CD4-positive, CD25-positive, alpha-beta regulatory T cell (primary cell): ENCODE data around the gene SH2D2A. TPM values are rescaled to one million over a fixed set of nuclear protein-coding genes. Genes with fewer than 3 reads are reported as not detected.

Source experiments
- ATAC-seq, 2 donors: fragments of 150-1000 bp; cut with Tn5 transposase; one replicate each; pipeline ENCODE4 v1.10.0; 2021; ENCODE audit warnings: low read depth in 2 of 2, moderate number of reproducible peaks in 2 of 2, moderate library complexity in 1 of 2
- DNase-seq, 3 donors: peaks; one replicate each; pipeline versions ENCODE4 v3.0.0 to v3.0.0-alpha.2; 2012 to 2022; ENCODE audit warnings: mixed read lengths in 1 of 3
- H3K27ac ChIP-seq: one replicate; pipeline ENCODE4 v1.7.0; 2013; ENCODE audit warnings: mild to moderate bottlenecking, low read length; ENCODE audit not compliant: insufficient read depth, poor library complexity, severe bottlenecking
- H3K27me3 ChIP-seq: one replicate; pipeline ENCODE4 v1.7.0; 2013; ENCODE audit warnings: low read length; ENCODE audit not compliant: control insufficient read depth, insufficient read depth
- H3K36me3 ChIP-seq: one replicate; pipeline ENCODE4 v1.7.0; 2013; ENCODE audit warnings: mild to moderate bottlenecking, low read length, moderate library complexity; ENCODE audit not compliant: control insufficient read depth, insufficient read depth
- H3K4me1 ChIP-seq: 2 replicates; pipeline ENCODE4 v1.7.0; 2013; ENCODE audit warnings: mild to moderate bottlenecking, low read length; ENCODE audit not compliant: insufficient read depth, control insufficient read depth, poor library complexity, severe bottlenecking
- H3K4me3 ChIP-seq: one replicate; pipeline ENCODE4 v1.7.0; 2013; ENCODE audit warnings: low read depth, mild to moderate bottlenecking, low read length, moderate library complexity
- H3K9me3 ChIP-seq, 2 experiments: 1 replicate in 1 of 2; 2 replicates in 1 of 2; pipeline ENCODE4 v1.7.0; 2013; ENCODE audit warnings: low read length in 2 of 2, mild to moderate bottlenecking in 1 of 2, moderate library complexity in 1 of 2; ENCODE audit not compliant: control insufficient read depth in 2 of 2
- H3K27ac Mint-ChIP-seq, 3 donors: one replicate each; pipeline ENCODE4 v1.8.0; 2020 to 2022; ENCODE audit warnings: mild to moderate bottlenecking in 3 of 3, mixed read lengths in 3 of 3, moderate library complexity in 2 of 3
- H3K27me3 Mint-ChIP-seq: one replicate; pipeline ENCODE4 v1.8.0; 2022; ENCODE audit warnings: mild to moderate bottlenecking, mixed read lengths
- H3K36me3 Mint-ChIP-seq: one replicate; pipeline ENCODE4 v1.8.0; 2020; ENCODE audit warnings: mixed read lengths
- H3K4me1 Mint-ChIP-seq, 4 donors: one replicate each; pipeline ENCODE4 v1.8.0; 2020 to 2022; ENCODE audit warnings: mixed read lengths in 4 of 4, mild to moderate bottlenecking in 1 of 4
- H3K4me3 Mint-ChIP-seq, 4 donors: one replicate each; pipeline ENCODE4 v1.8.0; 2020 to 2022; ENCODE audit warnings: mild to moderate bottlenecking in 4 of 4, mixed read lengths in 4 of 4, moderate library complexity in 3 of 4
- H3K9me3 Mint-ChIP-seq, 7 donors: one replicate each; pipeline ENCODE4 v1.8.0; 2020 to 2022; ENCODE audit warnings: mixed read lengths in 7 of 7, mild to moderate bottlenecking in 3 of 7, moderate library complexity in 2 of 7
- polyA plus RNA-seq, 4 donors: library from polyadenylated mRNA; unstranded; fragments of 300-500 nt; fragmentation: Illumina TruSeq; gene quantifications; one replicate each; pipeline ENCODE4 v1.2.3, GENCODE V29; 2021
- total RNA-seq: library from RNA; stranded (reverse); gene quantifications from one replicate; pipeline ENCODE4 v1.2.3, GENCODE V29; 2022

Gene SH2D2A
- total and polyA plus RNA-seq, 5 donors from 2014 or later: 27.3 to 158 (median 31.5) TPM

DNA sequence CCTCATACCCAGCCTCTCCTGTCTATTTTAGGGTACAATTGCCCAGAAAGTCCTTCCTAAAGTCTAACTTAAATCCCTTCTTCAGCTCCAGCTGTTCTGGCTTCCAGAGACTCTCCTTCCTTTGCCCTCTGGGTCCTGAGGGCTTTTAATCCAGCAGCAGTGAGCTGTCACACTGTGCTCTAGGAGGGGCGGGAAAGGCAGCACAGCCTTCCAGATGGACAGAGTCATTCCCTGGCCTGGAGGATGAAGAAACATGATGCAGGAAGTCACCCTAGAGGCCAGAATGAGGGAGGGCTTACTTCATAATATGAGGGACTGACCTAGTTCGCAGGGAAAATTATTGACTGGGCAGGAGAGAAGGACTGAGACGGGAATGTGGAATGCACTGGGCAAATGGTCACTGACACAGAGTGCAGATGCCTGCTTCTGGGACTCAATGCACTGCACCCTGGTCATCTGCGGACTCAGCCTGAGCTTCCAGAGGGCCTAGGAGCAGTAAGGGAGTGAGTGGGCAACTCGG is 1.3 kb downstream of the SH2D2A start:
- Histone ChIP-seq H3K27me3 (no peaks in the 10 kb centered on the region), H3K9me3 (no peaks in the 10 kb centered on the region), H3K36me3 (peaks cover 20% of the 10 kb centered on the region), H3K4me1 (peaks cover 62% of the 10 kb centered on the region), H3K27ac (peak overlapping the region; percentile 99), H3K4me3 (peak overlapping the region; percentile 85)
- H3K36me3 Mint-ChIP-seq: peaks cover 24% of the 10 kb centered on the region
- peaks cover 16 to 70% (median 35%) of the 10 kb centered on the region in 4 donors for H3K4me1 Mint-ChIP-seq
- no peak for ATAC-seq
- DNase-seq: no peak
- peaks cover 8% of the 10 kb centered on the region for H3K27me3 Mint-ChIP-seq
- H3K27ac Mint-ChIP-seq: peak overlapping the region; percentile 100
- H3K4me3 Mint-ChIP-seq: peak overlapping the region; percentile 92 to 94 (median 94)
- no peaks in the 10 kb centered on the region for H3K9me3 Mint-ChIP-seq

DNA sequence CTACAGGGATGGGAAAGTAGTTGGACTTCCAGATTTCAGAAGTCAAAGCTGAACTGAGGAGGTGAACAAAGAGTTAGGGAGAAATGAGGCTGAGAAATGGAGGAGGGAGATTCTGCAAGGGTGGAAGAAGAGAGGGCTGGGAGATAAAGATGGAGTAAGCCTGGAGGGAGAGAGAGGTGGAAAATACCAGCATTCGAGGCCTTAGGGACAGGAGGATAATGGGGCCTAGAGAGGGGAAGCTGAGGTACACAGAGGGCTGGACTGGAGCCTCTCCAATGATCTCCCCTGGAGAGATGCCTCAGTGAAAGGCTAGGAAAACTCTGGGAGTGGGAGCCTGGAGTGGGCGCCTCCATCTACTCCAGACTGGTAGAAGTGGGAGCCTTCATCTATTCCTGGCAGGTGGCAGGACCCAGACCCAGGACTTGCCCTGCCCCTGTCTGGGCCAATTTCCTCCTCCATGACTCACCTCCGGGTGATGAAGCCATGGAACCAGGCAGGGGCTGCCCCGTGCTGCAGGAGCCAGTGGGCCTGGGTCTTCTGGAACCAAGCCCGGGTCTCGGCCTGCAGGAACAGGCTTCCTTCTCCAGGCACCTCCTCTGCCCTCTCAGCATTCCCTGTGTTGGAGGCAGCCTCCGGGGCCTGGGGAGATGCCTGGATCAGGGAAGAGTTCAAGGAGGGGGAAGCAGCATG is 1.9 kb downstream of the SH2D2A start:
- peak overlapping the region; percentile 92 to 94 (median 94) for H3K4me3 Mint-ChIP-seq
- H3K27ac ChIP-seq: peak overlapping the region; percentile 99
- H3K36me3 Mint-ChIP-seq: peaks cover 24% of the 10 kb centered on the region

DNA sequence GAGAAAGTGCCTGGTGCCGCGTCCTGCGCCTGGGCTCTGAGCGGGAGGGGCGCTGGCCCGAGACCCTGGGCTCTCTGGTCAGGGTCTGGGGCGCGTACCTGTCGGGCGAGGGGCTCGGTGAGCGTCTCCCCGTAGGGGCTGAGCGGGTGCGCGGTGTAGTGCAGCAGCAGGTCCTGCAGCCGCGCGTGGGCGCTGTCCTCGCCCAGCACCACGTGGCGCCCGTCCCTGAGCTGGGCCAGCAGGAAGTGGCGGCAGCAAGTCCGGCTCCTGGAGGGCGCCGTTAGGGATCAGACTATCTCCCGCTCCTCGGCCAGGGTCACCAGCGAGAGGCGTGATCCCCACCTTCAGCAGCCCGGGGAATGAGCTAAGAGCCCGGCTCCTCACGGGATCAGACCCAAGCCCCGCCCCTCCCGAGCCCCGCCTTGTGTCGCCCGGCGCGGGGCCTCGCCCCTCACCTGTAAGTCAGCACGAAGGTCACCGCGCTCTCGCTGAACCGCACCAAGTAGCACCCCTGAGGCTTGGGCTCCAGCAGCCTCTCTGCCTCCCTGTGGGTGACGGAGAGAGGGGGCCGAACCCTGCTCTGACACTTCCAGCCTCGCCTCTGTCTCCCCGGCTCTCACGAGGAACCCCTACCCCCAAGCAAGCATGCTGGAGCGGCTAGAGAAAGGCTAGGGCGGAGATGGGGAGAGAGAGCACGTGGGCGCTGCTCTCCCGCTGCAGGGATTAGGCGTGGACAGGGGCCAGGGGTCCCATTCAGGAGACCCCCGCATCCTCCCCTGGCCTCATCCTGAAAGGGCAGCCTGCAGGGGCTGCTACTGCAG is 2.7 kb downstream of the SH2D2A start:
- Histone ChIP-seq H3K27me3 (no peaks in the 10 kb centered on the region), H3K36me3 (peaks cover 23% of the 10 kb centered on the region), H3K4me3 (peak overlapping the region; percentile 85), H3K9me3 (no peaks in the 10 kb centered on the region), H3K4me1 (peaks cover 62% of the 10 kb centered on the region), H3K27ac (peak overlapping the region; percentile 99)
- H3K4me3 Mint-ChIP-seq: peak overlapping the region; percentile 92 to 94 (median 94)
- peak; percentile 76 to 80 (median 77) for DNase-seq
- H3K27ac Mint-ChIP-seq: peak overlapping the region; percentile 100
- peak; percentile 32 for ATAC-seq
- H3K36me3 Mint-ChIP-seq: peaks cover 24% of the 10 kb centered on the region
- peaks cover 16 to 72% (median 37%) of the 10 kb centered on the region in 4 donors for H3K4me1 Mint-ChIP-seq
- H3K27me3 Mint-ChIP-seq: peaks cover 8% of the 10 kb centered on the region
- no peaks in the 10 kb centered on the region for H3K9me3 Mint-ChIP-seq

More for the DNA sequence above, 1.9 kb downstream of the SH2D2A start:
- no peaks in the 10 kb centered on the region for H3K9me3 Mint-ChIP-seq
- Histone ChIP-seq H3K9me3 (no peaks in the 10 kb centered on the region), H3K36me3 (peaks cover 23% of the 10 kb centered on the region), H3K4me1 (peaks cover 62% of the 10 kb centered on the region), H3K4me3 (peak overlapping the region; percentile 85), H3K27me3 (no peaks in the 10 kb centered on the region)
- peaks cover 16 to 70% (median 35%) of the 10 kb centered on the region in 4 donors for H3K4me1 Mint-ChIP-seq
- no peak for ATAC-seq
- H3K27ac Mint-ChIP-seq: peak overlapping the region; percentile 100
- H3K27me3 Mint-ChIP-seq: peaks cover 8% of the 10 kb centered on the region
- peak in 2 of 3 donors; percentile 29 to 55 for DNase-seq

DNA sequence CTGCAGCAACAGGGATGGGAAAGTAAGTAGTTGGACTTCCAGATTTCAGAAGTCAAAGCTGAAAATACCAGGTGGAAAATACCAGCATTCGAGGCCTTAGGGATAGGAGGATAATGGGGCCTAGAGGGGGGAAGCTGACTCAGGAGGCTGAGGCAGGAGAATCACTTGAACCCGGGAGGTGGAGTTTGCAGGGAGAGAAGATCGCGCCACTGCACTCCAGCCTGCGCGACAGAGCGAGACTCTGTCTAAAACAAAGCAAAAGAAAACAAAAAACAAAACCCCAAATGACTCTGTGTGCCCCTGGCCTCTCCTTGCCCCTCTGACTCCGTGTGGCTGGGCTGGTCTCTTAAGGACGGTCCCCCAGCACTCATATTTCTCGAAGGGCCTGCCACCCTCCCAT is 3.4 kb downstream of the SH2D2A start:
- Histone ChIP-seq H3K4me3 (peak overlapping the region; percentile 51), H3K27ac (peak overlapping the region; percentile 99), H3K36me3 (peaks cover 27% of the 10 kb centered on the region), H3K9me3 (no peaks in the 10 kb centered on the region), H3K27me3 (no peaks in the 10 kb centered on the region), H3K4me1 (peaks cover 62% of the 10 kb centered on the region)
- no peaks in the 10 kb centered on the region for H3K9me3 Mint-ChIP-seq
- DNase-seq: no peak
- ATAC-seq: no peak
- peaks cover 24% of the 10 kb centered on the region for H3K36me3 Mint-ChIP-seq
- peak overlapping the region; percentile 92 to 94 (median 94) for H3K4me3 Mint-ChIP-seq
- H3K27ac Mint-ChIP-seq: peak overlapping the region; percentile 92 to 100 (median 100)
- H3K4me1 Mint-ChIP-seq: peaks cover 16 to 77% (median 41%) of the 10 kb centered on the region in 4 donors
- H3K27me3 Mint-ChIP-seq: peaks cover 8% of the 10 kb centered on the region

DNA sequence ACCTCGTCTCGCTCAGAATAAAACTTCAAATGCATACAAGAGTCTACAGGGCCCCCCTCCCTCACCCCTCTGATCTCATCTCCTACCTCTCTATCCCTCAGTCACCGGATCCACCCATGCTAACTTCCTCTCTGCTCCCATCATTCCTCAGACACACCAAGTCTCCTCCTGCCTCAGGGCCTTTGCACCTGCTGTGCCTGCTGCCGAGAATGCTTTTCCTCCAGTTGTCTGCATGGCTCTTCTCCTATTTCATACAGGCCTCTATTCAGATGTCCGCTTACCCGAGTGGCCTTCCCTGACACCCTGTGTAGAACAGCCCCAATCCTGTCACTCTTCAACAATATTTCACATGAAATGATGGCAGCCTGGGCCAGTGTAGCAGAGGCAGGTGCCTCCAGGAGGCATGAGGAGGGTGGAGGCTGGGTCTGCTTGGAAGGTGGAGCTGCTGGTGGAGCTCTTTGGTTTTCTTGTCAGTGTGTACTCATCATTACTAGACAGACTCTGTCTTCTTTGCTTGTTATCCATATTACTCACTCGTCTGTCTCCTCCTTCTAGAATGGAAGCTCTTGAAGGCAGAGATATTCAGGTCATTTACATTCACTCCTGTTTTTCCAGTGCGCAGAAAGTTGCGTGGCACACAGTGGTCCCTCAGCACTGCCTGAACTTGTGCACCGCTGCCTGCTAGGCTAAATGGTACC is 4.2 kb downstream of the SH2D2A start:
- peaks cover 8% of the 10 kb centered on the region for H3K27me3 Mint-ChIP-seq
- peaks cover 16 to 82% (median 48%) of the 10 kb centered on the region in 4 donors for H3K4me1 Mint-ChIP-seq
- H3K36me3 ChIP-seq: peaks cover 32% of the 10 kb centered on the region
- peaks cover 61% of the 10 kb centered on the region for H3K4me1 ChIP-seq
- H3K9me3 ChIP-seq: no peaks in the 10 kb centered on the region
- peak overlapping the region; percentile 51 to 94 (median 94) for H3K4me3 Mint-ChIP-seq
- H3K27ac ChIP-seq: no peak overlapping the region
- no peaks in the 10 kb centered on the region for H3K9me3 Mint-ChIP-seq
- peaks cover 32% of the 10 kb centered on the region for H3K36me3 Mint-ChIP-seq
- DNase-seq (no peak), ATAC-seq (no peak)
- peak overlapping the region in 2 of 3 donors; percentile 100 for H3K27ac Mint-ChIP-seq
- peak overlapping the region; percentile 24 for H3K4me3 ChIP-seq
- H3K27me3 ChIP-seq: no peaks in the 10 kb centered on the region

DNA sequence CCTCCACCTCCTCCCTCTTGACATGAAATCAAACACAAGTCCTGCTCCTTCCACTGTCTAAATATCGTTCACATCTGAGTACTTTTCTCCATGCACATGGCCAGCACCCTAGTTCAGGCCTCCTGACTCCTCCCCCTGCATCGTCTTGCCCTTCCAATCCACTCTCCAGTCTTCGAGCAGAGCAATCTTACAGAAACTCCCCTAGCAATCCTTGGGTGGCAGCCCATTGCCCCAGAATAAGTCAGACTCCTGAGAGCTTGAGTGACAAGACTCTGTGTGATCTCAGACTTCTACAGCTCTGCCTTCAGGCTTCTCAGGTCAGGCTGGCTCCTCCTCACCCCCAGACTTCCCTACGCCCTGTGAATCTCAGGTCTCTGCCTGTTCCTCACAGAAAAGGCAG is 5.5 kb downstream of the SH2D2A start:
- peak overlapping the region in 2 of 4 donors; percentile 94 for H3K4me3 Mint-ChIP-seq

DNA sequence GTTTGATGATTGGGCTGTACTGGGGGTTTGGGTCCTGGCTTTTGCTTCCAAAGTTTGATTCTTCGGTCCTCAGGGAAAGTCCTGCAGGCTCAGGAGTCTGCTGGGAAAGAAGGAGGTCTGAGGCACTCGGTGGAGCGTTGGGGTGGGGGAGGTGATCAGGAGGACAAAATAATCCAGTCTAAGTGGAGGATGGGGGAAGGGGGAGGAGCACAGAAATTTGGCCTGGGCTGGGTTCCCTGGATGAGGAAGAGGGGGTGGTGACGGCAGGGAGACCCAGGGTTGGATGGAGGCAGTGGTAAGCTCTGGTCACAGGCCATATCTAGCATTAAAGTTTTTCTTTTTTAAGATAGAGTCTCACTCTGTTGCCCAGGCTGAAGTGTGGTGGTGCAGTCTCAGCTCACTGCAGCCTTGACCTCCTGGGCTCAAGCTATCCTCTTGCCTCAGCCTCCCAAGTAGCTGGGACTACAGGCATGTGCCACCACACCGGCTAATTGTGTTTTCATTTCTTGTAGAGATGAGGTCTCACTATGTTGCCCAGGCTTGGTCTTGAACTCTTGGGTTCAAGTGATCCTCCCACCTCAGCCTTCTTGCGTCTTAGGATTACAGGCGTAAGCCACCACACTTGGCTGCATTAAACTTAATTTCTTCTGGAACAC is 6.8 kb downstream of the SH2D2A start:
- no peak overlapping the region for H3K4me3 Mint-ChIP-seq
- H3K27ac Mint-ChIP-seq: peak overlapping the region in 1 of 3 donors; percentile 100
- peaks cover 45% of the 10 kb centered on the region for H3K36me3 ChIP-seq
- H3K27me3 ChIP-seq: no peaks in the 10 kb centered on the region
- H3K27me3 Mint-ChIP-seq: no peaks in the 10 kb centered on the region
- H3K27ac ChIP-seq: no peak overlapping the region
- no peaks in the 10 kb centered on the region for H3K9me3 ChIP-seq
- peaks cover 37% of the 10 kb centered on the region for H3K4me1 ChIP-seq
- peaks cover 16 to 59% (median 46%) of the 10 kb centered on the region in 4 donors for H3K4me1 Mint-ChIP-seq
- ATAC-seq (no peak), DNase-seq (no peak)
- H3K36me3 Mint-ChIP-seq: peaks cover 46% of the 10 kb centered on the region
- H3K4me3 ChIP-seq: no peak overlapping the region
- H3K9me3 Mint-ChIP-seq: no peaks in the 10 kb centered on the region

More for the DNA sequence above, 5.5 kb downstream of the SH2D2A start:
- Mint-ChIP-seq H3K27me3 (no peaks in the 10 kb centered on the region), H3K27ac (peak overlapping the region in 2 of 3 donors; percentile 100), H3K4me1 (peaks cover 16 to 72% (median 49%) of the 10 kb centered on the region in 4 donors), H3K36me3 (peaks cover 43% of the 10 kb centered on the region), H3K9me3 (no peaks in the 10 kb centered on the region)
- DNase-seq (no peak), ATAC-seq (no peak)
- Histone ChIP-seq H3K9me3 (no peaks in the 10 kb centered on the region), H3K27ac (no peak overlapping the region), H3K4me3 (no peak overlapping the region), H3K36me3 (peaks cover 41% of the 10 kb centered on the region), H3K27me3 (no peaks in the 10 kb centered on the region), H3K4me1 (peaks cover 51% of the 10 kb centered on the region)
